Psoas muscle (tissue), 8 donors: ENCODE measurements around the gene AANAT. TPM values are rescaled to one million over a fixed set of nuclear protein-coding genes. Genes with fewer than 3 reads are reported as not detected.

Experiments used
- ATAC-seq, 4 donors: fragments of 200-7000 bp; cut with Tn5 transposase; one replicate each; pipeline ENCODE4 v1.9.1; 2020; ENCODE audit warnings: moderate library complexity in 3 of 4, mild to moderate bottlenecking in 2 of 4
- DNase-seq, 2 donors: peaks; one replicate each; pipeline ENCODE4 v3.0.0-alpha.2; 2020
- H3K27ac ChIP-seq: fragments of 200-600 bp; one replicate; pipeline ENCODE4 v1.8.0; 2022
- H3K27me3 ChIP-seq, 3 donors: fragments of 200-600 bp in 1 of 3; one replicate each; pipeline versions ENCODE4 v1.6.1 to v1.8.0; 2013 to 2022; ENCODE audit warnings: low read length in 2 of 3, mild to moderate bottlenecking in 2 of 3, moderate library complexity in 1 of 3; ENCODE audit not compliant: insufficient read depth in 3 of 3
- H3K36me3 ChIP-seq, 2 donors: fragments of 200-600 bp in 1 of 2; one replicate each; pipeline versions ENCODE4 v1.6.1 to v1.8.0; 2013 to 2022; ENCODE audit warnings: low read depth in 1 of 2, mild to moderate bottlenecking in 1 of 2, moderate library complexity in 1 of 2; ENCODE audit not compliant: insufficient read depth in 1 of 2
- H3K4me1 ChIP-seq: fragments of 200-600 bp; one replicate; pipeline ENCODE4 v1.8.0; 2022
- H3K4me3 ChIP-seq: fragments of 200-600 bp; one replicate; pipeline ENCODE4 v1.8.0; 2022; ENCODE audit warnings: mild to moderate bottlenecking
- H3K9me3 ChIP-seq: fragments of 200-600 bp; one replicate; pipeline ENCODE4 v1.8.0; 2022
- CTCF ChIP-seq: fragments of 200-600 bp; IDR thresholded peaks from one replicate; pipeline ENCODE4 v1.8.0; 2022; ENCODE audit warnings: antibody characterized with exemption
- WGBS, 3 donors: extraction: QIAGEN DNeasy Blood & Tissue Kit; methylation state at CpG; one replicate each; pipeline versions ENCODE4 v1.1.6 to v1.1.7; 2013; 5-methylcytosine and 5-hydroxymethylcytosine counted together
- intact Hi-C, 2 donors: fragments of 100-400 bp; cut with DNase I; formaldehyde crosslinking; loops; one replicate each; pipeline versions ENCODE4 v1.11.0 to v1.14.2; 2022
- polyA plus RNA-seq, 3 donors: library from polyadenylated mRNA; stranded (reverse); fragments of 200-250 nt; gene quantifications; one replicate each; pipeline ENCODE4 v1.2.3, GENCODE V29; 2013
- total RNA-seq, 4 donors: library from RNA; stranded (reverse); fragmentation: NEBNext Ultra II Directional in 2 of 4; extraction: Animal tissue kit (Norgen Biotek cat#: 25700) in 2 of 4; gene quantifications; one replicate each; pipeline versions ENCODE4 v1.2.1 to v1.2.4, GENCODE V29; 2021 to 2023
- donor health status: healthy with polysubstance abuse.
- donor health status: DM: no; HTN: no; CAD: no; lungs with moderate emphysema.
- donor health status: Bipolar disorder and iron deficiency.
- donor health status: healthy.
- donor health status: DM: yes; HTN: yes; CAD: no.
- donor health status: DM: no; HTN: no; CAD: no.
- donor health status: DM: no; HTN: no; CAD: no.
- donor health status: DM: yes; HTN: yes; CAD: no.

AANAT gene
- total and polyA plus RNA-seq, 7 donors = 0.09 to 0.13 TPM; not detected in 5

- ATAC-seq (no peak), DNase-seq (no peak)
- no peak overlapping the region for H3K4me3 ChIP-seq
- no peak overlapping the region for H3K27ac ChIP-seq
- H3K27me3 ChIP-seq = no peaks in the 10 kb centered on the region
- H3K9me3 ChIP-seq = no peaks in the 10 kb centered on the region
- no peaks in the 10 kb centered on the region for H3K4me1 ChIP-seq
- peaks cover 0 to 48% of the 10 kb centered on the region in 2 donors for H3K36me3 ChIP-seq
- WGBS, 3 donors = 90 to 99% (median 97%) methylated on average over 11 of the region's 11 CpGs
- intact Hi-C loops = no loop called here
- no peak for TF ChIP-seq CTCF
Observed at GRCh38 chr17:76472726-76473125, 5.3 kb downstream of the AANAT start.

- intact Hi-C loops = no loop called here
- no peak for DNase-seq
- ATAC-seq = no peak
- Histone ChIP-seq H3K4me1 (no peaks in the 10 kb centered on the region), H3K4me3 (no peak overlapping the region), H3K27ac (no peak overlapping the region), H3K27me3 (no peaks in the 10 kb centered on the region), H3K36me3 (peaks cover 0 to 52% of the 10 kb centered on the region in 2 donors), H3K9me3 (no peaks in the 10 kb centered on the region)
- TF ChIP-seq CTCF = peak; percentile 6
- WGBS, 3 donors = 81 to 84% (median 83%) methylated on average over 13 to 18 of the region's 18 CpGs
Observed at GRCh38 chr17:76473541-76473985, 6.2 kb downstream of the AANAT start.

- Histone ChIP-seq H3K27me3 (no peaks in the 10 kb centered on the region), H3K4me3 (no peak overlapping the region), H3K36me3 (peaks cover 0 to 59% of the 10 kb centered on the region in 2 donors), H3K27ac (no peak overlapping the region), H3K4me1 (no peaks in the 10 kb centered on the region), H3K9me3 (no peaks in the 10 kb centered on the region)
- no peak for ATAC-seq
- WGBS, 3 donors = 95 to 99% (median 96%) methylated on average over 10 to 14 of the region's 14 CpGs
- no peak for TF ChIP-seq CTCF
- DNase-seq = no peak
- intact Hi-C loops = no loop called here
Observed at GRCh38 chr17:76474238-76474637, 6.8 kb downstream of the AANAT start.

GRCh38 chr17:76474894-76475293 is 7.5 kb downstream of the AANAT start:
- WGBS, 3 donors = 92 to 96% (median 95%) methylated on average over 15 of the region's 15 CpGs
- Histone ChIP-seq H3K36me3 (peaks cover 0 to 60% of the 10 kb centered on the region in 2 donors), H3K4me3 (no peak overlapping the region), H3K9me3 (no peaks in the 10 kb centered on the region), H3K27me3 (no peaks in the 10 kb centered on the region), H3K4me1 (no peaks in the 10 kb centered on the region), H3K27ac (no peak overlapping the region)
- ATAC-seq (no peak), DNase-seq (no peak)
- TF ChIP-seq CTCF = no peak
- intact Hi-C loops = no loop called here

- WGBS, 3 donors = 96 to 100% (median 96%) methylated on average over 6 of the region's 6 CpGs
- H3K27me3 ChIP-seq = no peaks in the 10 kb centered on the region
- no peak for ATAC-seq
- no peak for TF ChIP-seq CTCF
- no peaks in the 10 kb centered on the region for H3K4me1 ChIP-seq
- no peak overlapping the region for H3K27ac ChIP-seq
- H3K4me3 ChIP-seq = no peak overlapping the region
- intact Hi-C loops = no loop called here
- DNase-seq = no peak
- H3K9me3 ChIP-seq = no peaks in the 10 kb centered on the region
- peaks cover 0 to 60% of the 10 kb centered on the region in 2 donors for H3K36me3 ChIP-seq
Observed at GRCh38 chr17:76475302-76475701, 7.9 kb downstream of the AANAT start.
